Neuronal stem cell (in vitro differentiated cells): ENCODE data around the gene ARHGAP18.

Experiments
- DNase-seq: peaks from one replicate; pipeline ENCODE4 v3.0.0-alpha.2; 2013; ENCODE audit warnings: low spot score
- H2AFZ ChIP-seq: one replicate; pipeline ENCODE4 v1.6.1; 2013; ENCODE audit warnings: mild to moderate bottlenecking, low read length, inconsistent platforms
- H2AK5ac ChIP-seq: 2 replicates; pipeline ENCODE4 v1.6.1; 2013; ENCODE audit warnings: low read depth, mild to moderate bottlenecking, inconsistent platforms, low read length, moderate library complexity, mixed read lengths
- H2BK120ac ChIP-seq: 2 replicates; pipeline ENCODE4 v1.6.1; 2013; ENCODE audit warnings: low read depth, mild to moderate bottlenecking, inconsistent platforms, low read length, moderate library complexity, mixed read lengths
- H2BK12ac ChIP-seq: one replicate; pipeline ENCODE4 v1.6.1; 2013; ENCODE audit warnings: low read length, inconsistent platforms
- H2BK15ac ChIP-seq: 2 replicates; pipeline ENCODE4 v1.6.1; 2013; ENCODE audit warnings: mild to moderate bottlenecking, low read length, inconsistent platforms, mixed read lengths
- H2BK5ac ChIP-seq: one replicate; pipeline ENCODE4 v1.6.1; 2013; ENCODE audit warnings: inconsistent platforms, mild to moderate bottlenecking, low read length, moderate library complexity
- H3K14ac ChIP-seq: one replicate; pipeline ENCODE4 v1.6.1; 2013; ENCODE audit warnings: low read length, inconsistent platforms
- H3K18ac ChIP-seq: 2 replicates; pipeline ENCODE4 v1.6.1; 2013; ENCODE audit warnings: low read length, inconsistent platforms
- H3K23ac ChIP-seq: 2 replicates; pipeline ENCODE4 v1.6.1; 2013; ENCODE audit warnings: low read depth, mild to moderate bottlenecking, mixed read lengths, low read length, inconsistent platforms; ENCODE audit not compliant: poor library complexity
- H3K27ac ChIP-seq: replicated peaks from 3 replicates; pipeline ENCODE4 v1.5.1; 2013; ENCODE audit warnings: low read length, inconsistent platforms
- H3K27me3 ChIP-seq, 3 experiments: 2 replicates each; pipeline ENCODE4 v1.6.1; 2013; ENCODE audit warnings: low read length in 3 of 3, mild to moderate bottlenecking in 2 of 3, inconsistent platforms in 1 of 3, low read depth in 1 of 3, mixed read lengths in 1 of 3, moderate library complexity in 1 of 3; ENCODE audit not compliant: control insufficient read depth in 3 of 3, insufficient read depth in 3 of 3
- H3K36me3 ChIP-seq, 2 donors: replicated peaks in 1 of 2; 2 replicates each; pipeline ENCODE4 v1.6.1; 2013; ENCODE audit warnings: low read length in 2 of 2; ENCODE audit not compliant: control insufficient read depth in 2 of 2, insufficient read depth in 2 of 2
- H3K4ac ChIP-seq: 2 replicates; pipeline ENCODE4 v1.6.1; 2013; ENCODE audit warnings: inconsistent platforms, mild to moderate bottlenecking, low read length, moderate library complexity
- H3K4me1 ChIP-seq, 2 donors: 1 replicate in 1 of 2; 2 replicates in 1 of 2; pipeline ENCODE4 v1.6.1; 2013; ENCODE audit warnings: low read length in 2 of 2, low read depth in 1 of 2; ENCODE audit not compliant: control insufficient read depth in 2 of 2, insufficient read depth in 1 of 2
- H3K4me2 ChIP-seq: one replicate; pipeline ENCODE4 v1.6.1; 2013; ENCODE audit warnings: mild to moderate bottlenecking, low read length, inconsistent platforms; ENCODE audit not compliant: insufficient read depth, poor library complexity, severe bottlenecking
- H3K4me3 ChIP-seq, 2 donors: 2 replicates each; pipeline ENCODE4 v1.5.1; 2013; ENCODE audit warnings: low read length in 2 of 2, mild to moderate bottlenecking in 2 of 2, inconsistent platforms in 1 of 2, moderate library complexity in 1 of 2
- H3K79me1 ChIP-seq: one replicate; pipeline ENCODE4 v1.6.1; 2013; ENCODE audit warnings: low read depth, mild to moderate bottlenecking, inconsistent platforms, low read length, moderate library complexity
- H3K9ac ChIP-seq: one replicate; pipeline ENCODE4 v1.6.1; 2013; ENCODE audit warnings: mild to moderate bottlenecking, low read depth, low read length, inconsistent platforms; ENCODE audit not compliant: poor library complexity
- H3K9me3 ChIP-seq, 2 donors: replicated peaks in 1 of 2; 2 replicates each; pipeline versions ENCODE3 to v1.6.1; 2013; ENCODE audit warnings: low read length in 2 of 2, mild to moderate bottlenecking in 2 of 2, inconsistent platforms in 1 of 2, low read depth in 1 of 2, mixed read lengths in 1 of 2, moderate library complexity in 1 of 2; ENCODE audit not compliant: control insufficient read depth in 2 of 2, insufficient read depth in 1 of 2
- H4K8ac ChIP-seq: one replicate; pipeline ENCODE4 v1.6.1; 2013; ENCODE audit warnings: low read depth, mild to moderate bottlenecking, inconsistent platforms, low read length, moderate library complexity
- H4K91ac ChIP-seq: one replicate; pipeline ENCODE4 v1.6.1; 2013; ENCODE audit warnings: low read length, low read depth, mild to moderate bottlenecking, inconsistent platforms; ENCODE audit not compliant: poor library complexity
- WGBS, 2 donors: extraction: QIAGEN DNeasy Blood & Tissue Kit; methylation state at CpG; one replicate each; pipeline ENCODE4 v1.1.7; 2013; ENCODE audit warnings: missing lambda C conversion rate in 2 of 2, mixed read lengths in 1 of 2; ENCODE audit not compliant: insufficient read length in 2 of 2, insufficient replicate concordance in 1 of 2; ENCODE audit errors: extremely low coverage in 2 of 2; 5-methylcytosine and 5-hydroxymethylcytosine counted together

Gene ARHGAP18

GRCh38 chr6:129670634-129671033 lies 39.3 kb downstream of the ARHGAP18 start:
- DNase-seq = no peak
- WGBS, 2 donors = no CpG with 5 or more reads among the region's 3 CpGs

GRCh38 chr6:129667621-129668020 lies 42.4 kb downstream of the ARHGAP18 start:
- no peaks in the 10 kb centered on the region for H3K36me3 ChIP-seq
- H3K18ac ChIP-seq = no peak overlapping the region
- no peak overlapping the region for H3K14ac ChIP-seq
- no peak overlapping the region for H2AFZ ChIP-seq
- no peak for DNase-seq
- H4K8ac ChIP-seq = no peak overlapping the region
- no peaks in the 10 kb centered on the region for H3K4me1 ChIP-seq
- no peak overlapping the region for H2BK12ac ChIP-seq
- no peaks in the 10 kb centered on the region for H3K9me3 ChIP-seq
- no peaks in the 10 kb centered on the region for H3K79me1 ChIP-seq
- no peak overlapping the region for H3K23ac ChIP-seq
- H3K27me3 ChIP-seq = no peaks in the 10 kb centered on the region
- H4K91ac ChIP-seq = no peak overlapping the region
- H3K4me3 ChIP-seq = no peak overlapping the region
- H3K4ac ChIP-seq = no peak overlapping the region
- no peak overlapping the region for H3K27ac ChIP-seq
- no peak overlapping the region for H2AK5ac ChIP-seq
- no peak overlapping the region for H2BK15ac ChIP-seq
- no peak overlapping the region for H3K9ac ChIP-seq
- no peak overlapping the region for H2BK120ac ChIP-seq
- H3K4me2 ChIP-seq = no peak overlapping the region
- H2BK5ac ChIP-seq = no peak overlapping the region

More at GRCh38 chr6:129670634-129671033, 39.3 kb downstream of the ARHGAP18 start:
- no peak overlapping the region for H3K9ac ChIP-seq
- no peaks in the 10 kb centered on the region for H3K9me3 ChIP-seq
- no peaks in the 10 kb centered on the region for H3K27me3 ChIP-seq
- H3K4me3 ChIP-seq = no peak overlapping the region
- H3K4me2 ChIP-seq = no peak overlapping the region
- H2BK12ac ChIP-seq = no peak overlapping the region
- no peaks in the 10 kb centered on the region for H3K79me1 ChIP-seq
- H2AFZ ChIP-seq = no peak overlapping the region
- H3K18ac ChIP-seq = no peak overlapping the region
- H2BK120ac ChIP-seq = no peak overlapping the region
- no peak overlapping the region for H3K23ac ChIP-seq
- no peak overlapping the region for H2AK5ac ChIP-seq
- H2BK15ac ChIP-seq = no peak overlapping the region
- H3K4me1 ChIP-seq = no peaks in the 10 kb centered on the region
- H2BK5ac ChIP-seq = no peak overlapping the region
- H3K4ac ChIP-seq = no peak overlapping the region
- H3K36me3 ChIP-seq = no peaks in the 10 kb centered on the region
- no peak overlapping the region for H3K14ac ChIP-seq
- H4K91ac ChIP-seq = no peak overlapping the region
- H4K8ac ChIP-seq = no peak overlapping the region
- H3K27ac ChIP-seq = no peak overlapping the region

GRCh38 chr6:129667034-129667433 lies 42.9 kb downstream of the ARHGAP18 start:
- no peak overlapping the region for H4K91ac ChIP-seq
- H4K8ac ChIP-seq = no peak overlapping the region
- no peak overlapping the region for H3K14ac ChIP-seq
- no peak overlapping the region for H3K9ac ChIP-seq
- no peak overlapping the region for H3K4me3 ChIP-seq
- peaks cover 0 to 2% of the 10 kb centered on the region in 2 donors for H3K4me1 ChIP-seq
- no peaks in the 10 kb centered on the region for H3K27me3 ChIP-seq
- H3K4ac ChIP-seq = no peak overlapping the region
- H3K18ac ChIP-seq = no peak overlapping the region
- no peak overlapping the region for H2BK15ac ChIP-seq
- H2BK12ac ChIP-seq = no peak overlapping the region
- no peaks in the 10 kb centered on the region for H3K36me3 ChIP-seq
- H3K27ac ChIP-seq = no peak overlapping the region
- H3K79me1 ChIP-seq = no peaks in the 10 kb centered on the region
- H3K4me2 ChIP-seq = no peak overlapping the region
- no peaks in the 10 kb centered on the region for H3K9me3 ChIP-seq
- H2AK5ac ChIP-seq = no peak overlapping the region
- H3K23ac ChIP-seq = no peak overlapping the region
- DNase-seq = no peak
- H2BK5ac ChIP-seq = no peak overlapping the region
- no peak overlapping the region for H2AFZ ChIP-seq
- H2BK120ac ChIP-seq = no peak overlapping the region

GRCh38 chr6:129665555-129665954 lies 44.4 kb downstream of the ARHGAP18 start:
- Histone ChIP-seq H3K14ac (no peak overlapping the region), H3K4ac (no peak overlapping the region), H2BK120ac (no peak overlapping the region), H3K36me3 (no peaks in the 10 kb centered on the region), H3K9me3 (no peaks in the 10 kb centered on the region), H3K9ac (no peak overlapping the region), H2BK5ac (no peak overlapping the region), H4K91ac (no peak overlapping the region), H3K27me3 (no peaks in the 10 kb centered on the region), H2BK12ac (no peak overlapping the region), H3K23ac (no peak overlapping the region), H2AK5ac (no peak overlapping the region), H2BK15ac (no peak overlapping the region), H3K79me1 (no peaks in the 10 kb centered on the region), H2AFZ (no peak overlapping the region), H3K4me3 (no peak overlapping the region), H4K8ac (no peak overlapping the region), H3K27ac (no peak overlapping the region), H3K4me1 (peaks cover 0 to 8% of the 10 kb centered on the region in 2 donors), H3K4me2 (no peak overlapping the region), H3K18ac (no peak overlapping the region)
- no CpG with 5 or more reads among the region's 3 CpGs for WGBS, 2 donors
- no peak for DNase-seq
